Ectodermal cell (in vitro differentiated cells): ENCODE measurements around the gene FYN.
"Not testable (repeated sequence)": the region's sequence is repeated elsewhere in the genome, so short reads cannot be mapped to it uniquely, and the experiment has no call there.

Source experiments
- H3K27ac ChIP-seq: 2 replicates; pipeline ENCODE4 v1.7.0; 2013; ENCODE audit warnings: mild to moderate bottlenecking, low read depth, low read length; ENCODE audit not compliant: insufficient read depth, poor library complexity, severe bottlenecking
- H3K27me3 ChIP-seq: 2 replicates; pipeline ENCODE4 v1.7.0; 2013; ENCODE audit warnings: mild to moderate bottlenecking, low read length; ENCODE audit not compliant: insufficient read depth, control insufficient read depth, poor library complexity, severe bottlenecking
- H3K36me3 ChIP-seq: one replicate; pipeline ENCODE4 v1.7.0; 2013; ENCODE audit warnings: low read length; ENCODE audit not compliant: control insufficient read depth, insufficient read depth
- H3K4me1 ChIP-seq: one replicate; pipeline ENCODE4 v1.7.0; 2013; ENCODE audit warnings: low read length; ENCODE audit not compliant: control insufficient read depth, insufficient read depth
- H3K4me3 ChIP-seq: 2 replicates; pipeline ENCODE4 v1.7.0; 2013; ENCODE audit warnings: low read depth, low read length, control low read depth; ENCODE audit not compliant: insufficient read depth
- H3K9me3 ChIP-seq: 2 replicates; pipeline ENCODE4 v1.7.0; 2013; ENCODE audit warnings: mild to moderate bottlenecking, low read length, moderate library complexity; ENCODE audit not compliant: control insufficient read depth
- WGBS, 2 experiments: methylation state at CpG; one replicate each; pipeline ENCODE4 v1.1.7; 2013; ENCODE audit warnings: missing lambda C conversion rate in 2 of 2; 5-methylcytosine and 5-hydroxymethylcytosine counted together

FYN gene

DNA sequence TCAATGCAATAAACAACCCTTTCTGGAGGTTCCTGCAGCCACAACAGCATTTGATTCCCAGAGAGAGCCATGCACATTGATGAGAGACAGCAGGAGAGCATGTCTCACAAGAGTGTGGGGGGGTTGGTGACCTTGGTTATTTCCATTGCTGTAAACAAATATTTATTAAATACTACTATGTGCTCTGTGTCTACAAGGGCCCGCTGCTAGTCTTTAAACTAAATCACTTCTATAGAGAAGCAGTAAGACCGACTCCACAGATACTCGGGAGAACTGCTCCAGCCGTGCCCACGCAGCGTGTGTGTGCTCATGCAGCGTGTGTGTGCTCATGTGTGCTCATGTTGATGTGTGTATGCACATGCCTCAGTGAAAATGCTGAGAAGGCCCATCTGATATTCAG, 184.9 kb downstream of the FYN start:
- peaks cover 29% of the 10 kb centered on the region for H3K36me3 ChIP-seq
- no peaks in the 10 kb centered on the region for H3K27me3 ChIP-seq
- H3K27ac ChIP-seq: no peak overlapping the region
- no peak overlapping the region for H3K4me3 ChIP-seq
- no peaks in the 10 kb centered on the region for H3K9me3 ChIP-seq
- peaks cover 18% of the 10 kb centered on the region for H3K4me1 ChIP-seq
- 91 to 96% methylated on average over 7 of the region's 7 CpGs for WGBS, 2 experiments

- H3K27ac ChIP-seq: no peak overlapping the region
- H3K4me1 ChIP-seq: peaks cover 18% of the 10 kb centered on the region
- H3K4me3 ChIP-seq: no peak overlapping the region
- H3K9me3 ChIP-seq: no peaks in the 10 kb centered on the region
- H3K36me3 ChIP-seq: peaks cover 23% of the 10 kb centered on the region
- H3K27me3 ChIP-seq: no peaks in the 10 kb centered on the region
Measured at GRCh38 chr6:111687652-111688051, 185.6 kb downstream of the FYN start.

GRCh38 chr6:111686932-111687266, 186.4 kb downstream of the FYN start:
- Histone ChIP-seq H3K36me3 (peaks cover 24% of the 10 kb centered on the region), H3K27me3 (no peaks in the 10 kb centered on the region), H3K4me1 (peaks cover 18% of the 10 kb centered on the region), H3K27ac (peak overlapping the region; percentile 37), H3K9me3 (no peaks in the 10 kb centered on the region), H3K4me3 (no peak overlapping the region)
- 89 to 94% methylated on average over 2 to 3 of the region's 3 CpGs for WGBS, 2 experiments

DNA sequence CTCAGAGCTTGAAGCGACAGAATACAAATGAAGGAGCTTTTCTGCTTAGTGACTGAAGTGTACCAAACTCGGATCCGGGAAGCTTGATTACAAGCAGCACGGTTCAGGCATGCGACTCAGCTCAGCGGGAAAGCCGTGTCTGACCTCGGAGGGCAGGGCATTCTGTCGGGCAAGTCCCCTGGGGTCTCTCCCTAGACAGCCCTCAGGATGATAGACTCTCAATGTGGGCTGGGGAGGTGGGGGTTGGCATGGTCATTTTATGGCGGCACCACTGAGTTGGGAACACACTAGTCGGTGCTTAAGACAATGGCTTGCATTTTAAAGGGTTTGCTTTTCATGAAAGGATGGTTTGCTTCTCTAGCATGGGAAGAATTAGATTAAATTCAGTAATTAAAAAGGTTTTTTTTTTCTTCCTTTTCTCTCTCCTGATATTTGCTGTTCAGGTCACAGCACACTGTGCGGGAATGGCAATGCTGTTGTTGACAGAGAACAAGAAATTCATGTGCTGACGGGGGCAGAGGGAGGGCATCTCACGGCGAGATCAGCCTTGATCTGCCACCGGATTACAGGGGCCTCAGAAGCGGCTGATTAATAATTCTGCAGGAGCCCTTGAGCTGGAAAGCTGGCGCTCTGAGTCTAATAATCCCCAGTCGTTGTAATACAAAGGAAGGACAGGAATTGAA, 186.9 kb downstream of the FYN start:
- H3K4me1 ChIP-seq: peaks cover 18% of the 10 kb centered on the region
- H3K4me3 ChIP-seq: no peak overlapping the region
- H3K27me3 ChIP-seq: no peaks in the 10 kb centered on the region
- H3K36me3 ChIP-seq: peaks cover 25% of the 10 kb centered on the region
- 35 to 38% methylated on average over 19 of the region's 19 CpGs for WGBS, 2 experiments
- H3K9me3 ChIP-seq: no peaks in the 10 kb centered on the region
- H3K27ac ChIP-seq: peak overlapping the region; percentile 56

DNA sequence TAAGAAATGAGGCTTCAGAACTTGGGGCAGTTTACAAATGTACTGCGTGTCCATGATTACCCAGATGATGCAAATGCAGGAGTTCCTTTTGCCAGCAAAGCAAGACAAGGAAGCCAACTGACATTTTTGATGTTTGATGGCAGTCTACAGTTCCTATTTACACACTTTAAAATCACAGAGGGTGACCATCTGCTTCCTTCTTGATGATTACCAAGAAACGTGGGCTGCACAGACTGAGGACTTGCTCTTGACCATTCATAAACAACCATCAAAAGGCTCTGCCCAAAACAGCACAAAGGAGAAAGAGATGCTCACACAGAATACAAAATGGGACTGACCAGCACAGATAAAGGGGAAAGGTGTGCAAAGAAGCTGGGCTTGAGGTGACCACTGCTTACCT, 187.7 kb downstream of the FYN start:
- Histone ChIP-seq H3K4me1 (peaks cover 18% of the 10 kb centered on the region), H3K27ac (peak overlapping the region; percentile 56), H3K36me3 (peaks cover 20% of the 10 kb centered on the region), H3K27me3 (no peaks in the 10 kb centered on the region), H3K9me3 (no peaks in the 10 kb centered on the region), H3K4me3 (no peak overlapping the region)
- 95 to 97% methylated on average over 2 of the region's 2 CpGs for WGBS, 2 experiments

DNA sequence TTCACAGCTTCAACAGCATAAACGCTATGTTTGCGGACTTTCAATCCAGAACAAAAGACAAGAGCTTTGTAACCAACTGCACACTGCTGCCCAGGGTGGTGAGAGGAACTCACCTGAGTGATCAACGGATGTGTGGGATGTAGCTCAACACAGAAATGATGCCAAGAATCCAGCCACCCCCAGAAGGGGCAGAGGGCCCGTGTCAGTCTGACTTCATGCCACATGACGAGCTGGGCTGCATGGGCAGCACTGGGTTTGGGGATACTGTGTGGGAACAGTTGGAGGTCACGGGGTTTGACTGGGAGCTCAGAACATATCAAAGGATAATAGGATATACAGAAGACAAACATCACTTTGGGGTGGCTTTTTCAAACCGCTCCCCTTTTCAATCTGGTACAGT, 188.2 kb downstream of the FYN start:
- Histone ChIP-seq H3K4me3 (no peak overlapping the region), H3K4me1 (peaks cover 18% of the 10 kb centered on the region), H3K9me3 (no peaks in the 10 kb centered on the region), H3K27ac (no peak overlapping the region), H3K27me3 (no peaks in the 10 kb centered on the region), H3K36me3 (peaks cover 20% of the 10 kb centered on the region)
- 93 to 96% methylated on average over 7 of the region's 7 CpGs for WGBS, 2 experiments

- no peaks in the 10 kb centered on the region for H3K27me3 ChIP-seq
- H3K27ac ChIP-seq: no peak overlapping the region
- H3K9me3 ChIP-seq: no peaks in the 10 kb centered on the region
- H3K4me1 ChIP-seq: peaks cover 18% of the 10 kb centered on the region
- no peak overlapping the region for H3K4me3 ChIP-seq
- WGBS, 2 experiments: 86 to 96% methylated on average over 5 of the region's 5 CpGs
- peaks cover 19% of the 10 kb centered on the region for H3K36me3 ChIP-seq
Measured at GRCh38 chr6:111683749-111684267, 189.4 kb downstream of the FYN start.

- 96 to 98% methylated on average over 5 of the region's 5 CpGs for WGBS, 2 experiments
- no peak overlapping the region for H3K27ac ChIP-seq
- H3K4me3 ChIP-seq: no peak overlapping the region
- H3K27me3 ChIP-seq: no peaks in the 10 kb centered on the region
- H3K9me3 ChIP-seq: no peaks in the 10 kb centered on the region
- peaks cover 18% of the 10 kb centered on the region for H3K4me1 ChIP-seq
- H3K36me3 ChIP-seq: peaks cover 19% of the 10 kb centered on the region
Measured at GRCh38 chr6:111683157-111683556, 190.1 kb downstream of the FYN start.

GRCh38 chr6:111681860-111682259, 191.4 kb downstream of the FYN start:
- peaks cover 19% of the 10 kb centered on the region for H3K36me3 ChIP-seq
- H3K4me1 ChIP-seq: peaks cover 18% of the 10 kb centered on the region

DNA sequence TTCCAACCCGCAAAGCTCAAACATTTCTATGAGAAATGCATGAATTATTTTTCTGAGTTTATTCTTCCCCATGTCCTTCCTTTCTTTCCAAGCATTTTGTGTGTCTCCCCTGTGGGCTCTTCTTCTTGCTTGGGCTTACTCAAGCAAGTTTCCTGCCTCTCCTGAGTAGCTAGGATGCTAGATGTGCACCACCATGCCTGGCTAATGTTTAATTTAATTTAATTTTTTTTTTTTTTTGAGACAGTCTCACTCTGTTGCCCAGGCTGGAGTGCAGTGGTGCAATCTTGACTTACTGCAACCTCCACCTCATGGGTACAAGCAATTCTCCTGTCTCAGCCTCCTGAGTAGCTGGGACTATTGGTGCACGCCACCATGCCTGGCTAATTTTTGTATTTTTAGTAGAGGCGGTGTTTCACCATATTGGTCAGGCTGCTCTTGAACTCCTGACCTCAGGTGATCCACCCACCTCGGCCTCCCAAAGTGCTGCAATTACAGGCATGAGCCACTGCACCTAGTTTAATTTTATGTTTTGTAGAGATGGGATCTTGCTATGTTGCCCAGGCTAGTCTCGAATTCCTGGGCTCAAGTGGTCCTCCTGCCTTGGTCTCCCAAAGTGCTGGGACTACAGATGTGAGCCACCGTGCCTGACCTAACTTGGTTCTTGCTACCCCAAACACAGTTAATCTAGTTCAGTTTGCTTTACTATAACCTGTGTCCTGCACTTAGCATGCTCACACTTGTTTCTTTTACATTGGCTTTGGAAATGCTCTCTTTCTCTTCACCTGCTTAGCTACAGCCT, 192.2 kb downstream of the FYN start:
- H3K9me3 ChIP-seq, H3K4me1 ChIP-seq, H3K27me3 ChIP-seq, H3K27ac ChIP-seq, H3K4me3 ChIP-seq: not testable (repeated sequence)
- WGBS, 2 experiments: 95 to 96% methylated on average over 6 of the region's 6 CpGs
- peaks cover 19% of the 10 kb centered on the region for H3K36me3 ChIP-seq

More at GRCh38 chr6:111681860-111682259, 191.4 kb downstream of the FYN start:
- no peaks in the 10 kb centered on the region for H3K27me3 ChIP-seq
- WGBS, 2 experiments: 96 to 100% methylated on average over 2 to 3 of the region's 3 CpGs
- no peaks in the 10 kb centered on the region for H3K9me3 ChIP-seq
- no peak overlapping the region for H3K4me3 ChIP-seq
- no peak overlapping the region for H3K27ac ChIP-seq
